ENCODE data around the gene PPIP5K1. TPM values are rescaled to one million over a fixed set of nuclear protein-coding genes. Genes with fewer than 3 reads are reported as not detected.

The PPIP5K1 gene
- total and polyA plus RNA-seq, 9 of the 15 experiments (the other 6 are each of a cell fraction or from before 2014, with no cell fraction given) = 2.5 to 74.6 (median 35.1) TPM

DNA sequence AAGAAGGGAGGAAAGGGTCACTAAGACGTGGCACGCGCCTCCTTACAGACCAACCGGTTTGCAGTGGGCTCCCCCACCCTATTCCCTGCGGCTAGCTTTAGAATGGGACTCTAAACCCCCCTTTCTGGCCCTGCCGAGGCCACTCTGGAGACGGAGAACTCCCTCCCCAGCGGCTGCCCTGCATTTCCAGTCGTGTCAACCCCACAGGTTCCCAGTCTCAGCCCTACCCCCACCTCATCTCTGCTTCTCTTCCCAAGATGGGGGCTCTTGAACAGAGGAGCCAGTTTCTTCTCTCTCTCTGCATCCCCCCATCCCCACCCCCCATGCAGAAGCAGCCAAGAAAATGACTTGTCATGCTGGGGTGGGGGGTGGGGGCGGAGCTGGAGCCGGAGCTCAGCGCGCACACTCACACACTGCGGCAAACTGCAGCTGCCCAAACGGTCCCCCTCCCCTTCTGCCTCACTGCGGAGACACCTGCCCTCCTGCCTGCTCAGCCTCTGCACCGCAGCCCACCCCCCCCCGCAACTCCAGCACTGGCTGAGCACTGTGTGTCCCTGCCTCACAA, 71.7 kb downstream of the PPIP5K1 start:
- ATAC-seq (peak; percentile 87), FAIRE-seq (peak; percentile 90), DNase-seq (ENCODE audit: extremely low read depth in 1 of 4, low spot score in 3 of 4) (peak; percentile 80 to 90 (median 84))
- Histone ChIP-seq H3K27me3 (ENCODE audit: control insufficient read depth in 2 of 2, insufficient read depth in 2 of 2, low read length in 2 of 2) (no peaks in the 10 kb centered on the region), H3K4me1 (replicated peaks in 1 of 2; ENCODE audit: control insufficient read depth in 2 of 2, insufficient read depth in 2 of 2, low read length in 2 of 2) (peaks cover 42 to 48% of the 10 kb centered on the region in 2 experiments), H3K79me2 (ENCODE audit: control insufficient read depth, insufficient read depth, low read length) (peaks cover 24% of the 10 kb centered on the region; the same call in 2 of the 3 replicates), H3K9me1 (ENCODE audit: control insufficient read depth, insufficient read depth, low read length) (no peaks in the 10 kb centered on the region), H3K36me3 (ENCODE audit: control insufficient read depth, insufficient read depth, low read length) (peaks cover 31% of the 10 kb centered on the region; the same call in 2 of the 3 replicates), H3K27ac (ENCODE audit: extremely low read depth, low read depth, low read length) (peak overlapping the region; percentile 80), H2AFZ (ENCODE audit: low read depth, low read length) (peak overlapping the region; percentile 89), H3K9ac (ENCODE audit: insufficient read depth in 1 of 2, low read depth in 2 of 2, low read length in 2 of 2) (peak overlapping the region; percentile 63 to 79), H4K20me1 (replicated peaks; ENCODE audit: control insufficient read depth, insufficient read depth, low read length) (no peaks in the 10 kb centered on the region), H3K4me3 (peak overlapping the region; percentile 56), H3K9me3 (replicated peaks; ENCODE audit: control insufficient read depth, insufficient read depth, low read depth, low read length) (no peaks in the 10 kb centered on the region), H3K4me2 (ENCODE audit: insufficient read depth, low read length) (peak overlapping the region; percentile 98)
- WGBS (ENCODE audit: insufficient coverage, low coverage, missing lambda C conversion rate) = 0% methylated on average over 15 of the region's 18 CpGs
- no TSS peak for BruUV-seq (replicated peaks)
- CTCF ChIA-PET (ENCODE audit: low intra/inter-chr PET ratio) = no interaction called here
- intact Hi-C loops (cut with micrococcal nuclease) = no loop called here
- in situ Hi-C loops (cut with MboI) = no loop called here
- POLR2A ChIA-PET = interaction anchor here (0.5 to 9.1 kb wide), 4 partner anchors 8 to 751 kb away, joined by 3 to 63 read pairs (median 5); no protein-coding TSS in a partner anchor
- TF ChIP-seq ELF2 (CRISPR knock-in tag; IDR thresholded peaks at IDR 0.05) = no peak
- no peak for TF ChIP-seq SPI1 (IDR thresholded peaks at IDR 0.05; ENCODE audit: borderline replicate concordance, low read depth, low read length)
- TF ChIP-seq SMARCA4 (IDR thresholded peaks at IDR 0.05) = peak; percentile 43; the same call in 1 of the 2 replicates
- TF ChIP-seq MAZ (CRISPR knock-in tag; conservative IDR thresholded peaks at IDR 0.05 in 1 of 2, IDR thresholded peaks at IDR 0.05 in 1 of 2) = peak; percentile 78; a peak in 3 of 4 replicates
- no peak for TF ChIP-seq NR2C2 (CRISPR knock-in tag; IDR thresholded peaks at IDR 0.05)
- TF ChIP-seq NR2C2 (tag; IDR thresholded peaks at IDR 0.05) = 0 out of 2 replicates have a peak, but pooled peaks have one; percentile 29
- peak; percentile 25 for TF ChIP-seq CBFA2T2 (conservative IDR thresholded peaks at IDR 0.05)
- TF ChIP-seq HDAC1 (IDR thresholded peaks at IDR 0.05) = 0 out of 4 replicates have a peak, but pooled peaks of 1 of the 2 experiments have one; percentile 7
- TF ChIP-seq TRIM28 (IDR thresholded peaks at IDR 0.05) = 0 out of 2 replicates have a peak, but pooled peaks have one; percentile 21
- TF ChIP-seq JUND (IDR thresholded peaks at IDR 0.05; ENCODE audit: borderline replicate concordance, low read depth, low read length) = peak; percentile 26; the same call in 1 of the 2 replicates
- no peak for TF ChIP-seq JUND (tag; IDR thresholded peaks at IDR 0.05; ENCODE audit: borderline replicate concordance, low read depth, low read length)
- peak; percentile 33; the same call in 1 of the 2 replicates for TF ChIP-seq FOXP1 (CRISPR knock-in tag; IDR thresholded peaks at IDR 0.05)
- TF ChIP-seq NUFIP1 (IDR thresholded peaks at IDR 0.05; ENCODE audit: partially characterized antibody) = no peak
- no peak for TF ChIP-seq RBM22 (IDR thresholded peaks at IDR 0.05; ENCODE audit: low read depth, low read length, poor library complexity, severe bottlenecking)
- TF ChIP-seq ZEB2 (IDR thresholded peaks at IDR 0.05) = no peak
- TF ChIP-seq, protein P1, sequence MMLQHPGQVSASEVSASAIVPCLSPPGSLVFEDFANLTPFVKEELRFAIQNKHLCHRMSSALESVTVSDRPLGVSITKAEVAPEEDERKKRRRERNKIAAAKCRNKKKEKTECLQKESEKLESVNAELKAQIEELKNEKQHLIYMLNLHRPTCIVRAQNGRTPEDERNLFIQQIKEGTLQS (IDR thresholded peaks at IDR 0.05) = peak; percentile 18; the same call in 1 of the 2 replicates
- TF ChIP-seq, protein P1 (CRISPR knock-in tag; conservative IDR thresholded peaks at IDR 0.05) = no peak
- TF ChIP-seq SAP30 (IDR thresholded peaks at IDR 0.05; ENCODE audit: borderline replicate concordance, insufficient read depth, low read depth, low read length, poor library complexity, severe bottlenecking) = peak; percentile 13
- TF ChIP-seq U2AF1 (optimal IDR thresholded peaks at IDR 0.05; ENCODE audit: low read depth, low read length) = no peak
- TF ChIP-seq EGR1 (conservative IDR thresholded peaks at IDR 0.05) = peak; percentile 78
- TF ChIP-seq ZNF316 (IDR thresholded peaks at IDR 0.05) = peak; percentile 90
- TF ChIP-seq SRSF1 (IDR thresholded peaks at IDR 0.05; ENCODE audit: low read depth, low read length) = no peak
- TF ChIP-seq CBFA2T3 (IDR thresholded peaks at IDR 0.05) = peak; percentile 44
- TF ChIP-seq CHD2 (IDR thresholded peaks at IDR 0.05; ENCODE audit: low read depth, low read length) = peak; percentile 27; the same call in 1 of the 2 replicates
- 0 out of 4 replicates have a peak, but pooled peaks of 1 of the 2 experiments have one; percentile 29 for TF ChIP-seq KDM1A (IDR thresholded peaks at IDR 0.05)
- no peak for TF ChIP-seq PHB2 (IDR thresholded peaks at IDR 0.05; ENCODE audit: low read depth)

Data from K562 (cell line).